Body of pancreas (tissue), 4 donors: ENCODE results near the gene NFYC. TPM values are rescaled to one million over a fixed set of nuclear protein-coding genes. Genes with fewer than 3 reads are reported as not detected.
A peak's percentile ranks its signal among the peaks of the same experiment; 100 is the strongest.

Experiments used
- ATAC-seq: fragments of 150-250 bp; one replicate; pipeline ENCODE4 v1.9.1; 2016
- DNase-seq, 4 donors: peaks; one replicate each; pipeline ENCODE4 v3.0.0-alpha.2; 2019
- H3K27ac ChIP-seq, 4 donors: fragments of 200-600 bp; sonication (generic); 1 replicate in 3 of 4; 2 replicates in 1 of 4; pipeline versions ENCODE4 v1.5.1 to v1.6.1; 2016 to 2019; ENCODE audit warnings: mild to moderate bottlenecking in 1 of 4, mixed read lengths in 1 of 4, moderate library complexity in 1 of 4
- H3K27me3 ChIP-seq, 2 donors: fragments of 200-600 bp; sonication (generic); one replicate each; pipeline ENCODE4 v1.6.0; 2016; ENCODE audit warnings: mild to moderate bottlenecking in 1 of 2
- H3K36me3 ChIP-seq, 2 donors: fragments of 200-600 bp; sonication (generic); replicated peaks in 1 of 2; 2 replicates each; pipeline ENCODE4 v1.5.1; 2016; ENCODE audit warnings: low read depth in 2 of 2; ENCODE audit not compliant: insufficient read depth in 1 of 2
- H3K4me1 ChIP-seq: fragments of 200-600 bp; sonication (generic); one replicate; pipeline ENCODE4 v1.6.0; 2016
- H3K4me3 ChIP-seq, 2 donors: fragments of 200-600 bp; sonication (generic); 1 replicate in 1 of 2; 2 replicates in 1 of 2; pipeline ENCODE4 v1.5.1; 2016 to 2019
- H3K9me3 ChIP-seq, 3 donors: fragments of 200-600 bp; sonication (generic); 1 replicate in 2 of 3; 2 replicates in 1 of 3; pipeline ENCODE4 v1.5.1; 2016
- CTCF ChIP-seq, 7 experiments: fragments of 450-650 bp in 4 of 7; fragments of 200-600 bp in 3 of 7; sonication (generic) in 3 of 7; IDR thresholded peaks; one replicate each; pipeline ENCODE4 v1.5.1; 2016 to 2019; ENCODE audit warnings: antibody characterized with exemption in 7 of 7
- POLR2A ChIP-seq, 3 donors: fragments of 450-650 bp; IDR thresholded peaks; one replicate each; pipeline ENCODE4 v1.6.1; 2016; ENCODE audit warnings: antibody characterized with exemption in 3 of 3, mild to moderate bottlenecking in 2 of 3
- WGBS, 2 donors: methylation state at CpG; one replicate each; pipeline ENCODE4 v1.1.5; 2017; 5-methylcytosine and 5-hydroxymethylcytosine counted together
- intact Hi-C: fragments of 100-400 bp; cut with DNase I; formaldehyde crosslinking; loops from one replicate; pipeline ENCODE4 v1.15.1; 2023
- total RNA-seq, 2 donors: library from RNA; depleted of rRNA; stranded (reverse); fragments of >200 nt; gene quantifications; one replicate each; pipeline ENCODE4 v1.1.0, GENCODE V29; 2016

Gene NFYC
- total RNA-seq, 2 donors from 2014 or later, result 37.2 to 44.9 TPM

- DNase-seq, result peak; percentile 61 to 76 (median 66)
- H3K27ac ChIP-seq, result peak within 1 kb of the TSS in 1 of 4 donors; percentile 46
- no peaks in the 10 kb centered on the region for H3K9me3 ChIP-seq
- ATAC-seq, result peak; percentile 80
- TF ChIP-seq CTCF (IDR thresholded peaks at IDR 0.05) (no peak), POLR2A (IDR thresholded peaks at IDR 0.05) (no peak)
- 10 to 13% methylated on average over 45 to 57 of the region's 73 CpGs for WGBS, 2 donors
- H3K27me3 ChIP-seq, result no peaks in the 10 kb centered on the region
- no peaks in the 10 kb centered on the region for H3K36me3 ChIP-seq
- H3K4me3 ChIP-seq, result no peak within 1 kb of the TSS
- H3K4me1 ChIP-seq, result peaks cover 12% of the 10 kb centered on the region
- intact Hi-C loops, result no loop called here
Measured at GRCh38 chr1:40783001-40783905, 91.7 kb downstream of the NFYC start, which contains the start of gene KCNQ4. Gene KCNQ4 (plus strand): TSS chr1:40783787. CDS start chr1:40784094, 307 bp downstream.

GRCh38 chr1:40784141-40784770, 92.8 kb downstream of the NFYC start:
- H3K9me3 ChIP-seq, result no peaks in the 10 kb centered on the region
- TF ChIP-seq CTCF (IDR thresholded peaks at IDR 0.05) (no peak), POLR2A (IDR thresholded peaks at IDR 0.05) (no peak)
- H3K4me1 ChIP-seq, result peaks cover 12% of the 10 kb centered on the region
- DNase-seq, result peak in 1 of 4 donors; percentile 34
- peak overlapping the region in 1 of 4 donors; percentile 43 for H3K27ac ChIP-seq
- ATAC-seq, result peak; percentile 23
- H3K27me3 ChIP-seq, result no peaks in the 10 kb centered on the region
- no peak overlapping the region for H3K4me3 ChIP-seq
- no peaks in the 10 kb centered on the region for H3K36me3 ChIP-seq
- intact Hi-C loops, result no loop called here
- 35 to 61% methylated on average over 29 to 33 of the region's 63 CpGs for WGBS, 2 donors

GRCh38 chr1:40784771-40785151, 93.3 kb downstream of the NFYC start:
- Histone ChIP-seq H3K4me3 (no peak overlapping the region), H3K9me3 (no peaks in the 10 kb centered on the region), H3K27ac (peak overlapping the region in 1 of 4 donors; percentile 43), H3K36me3 (no peaks in the 10 kb centered on the region), H3K27me3 (no peaks in the 10 kb centered on the region), H3K4me1 (peaks cover 12% of the 10 kb centered on the region)
- intact Hi-C loops, result no loop called here
- DNase-seq (no peak), ATAC-seq (no peak)
- no peak for TF ChIP-seq CTCF (IDR thresholded peaks at IDR 0.05)
- TF ChIP-seq POLR2A (IDR thresholded peaks at IDR 0.05), result no peak
- WGBS, 2 donors, result 78 to 96% methylated on average over 7 to 9 of the region's 10 CpGs

GRCh38 chr1:40785446-40785845, 93.9 kb downstream of the NFYC start:
- H3K36me3 ChIP-seq, result no peaks in the 10 kb centered on the region
- peaks cover 12% of the 10 kb centered on the region for H3K4me1 ChIP-seq
- peak overlapping the region in 1 of 4 donors; percentile 43 for H3K27ac ChIP-seq
- no peak for ATAC-seq
- intact Hi-C loops, result no loop called here
- 92 to 98% methylated on average over 7 of the region's 7 CpGs for WGBS, 2 donors
- no peaks in the 10 kb centered on the region for H3K9me3 ChIP-seq
- H3K27me3 ChIP-seq, result no peaks in the 10 kb centered on the region
- TF ChIP-seq CTCF (IDR thresholded peaks at IDR 0.05) (no peak), POLR2A (IDR thresholded peaks at IDR 0.05) (no peak)
- H3K4me3 ChIP-seq, result no peak overlapping the region
- DNase-seq, result no peak
